ENCODE results near the gene VRK2. TPM values are rescaled to one million over a fixed set of nuclear protein-coding genes. Genes with fewer than 3 reads are reported as not detected.
A peak's percentile ranks its signal among the peaks of the same experiment; 100 is the strongest.

Gene VRK2
- total RNA-seq, 1 experiment from 2014 or later: 20.1 TPM

DNA sequence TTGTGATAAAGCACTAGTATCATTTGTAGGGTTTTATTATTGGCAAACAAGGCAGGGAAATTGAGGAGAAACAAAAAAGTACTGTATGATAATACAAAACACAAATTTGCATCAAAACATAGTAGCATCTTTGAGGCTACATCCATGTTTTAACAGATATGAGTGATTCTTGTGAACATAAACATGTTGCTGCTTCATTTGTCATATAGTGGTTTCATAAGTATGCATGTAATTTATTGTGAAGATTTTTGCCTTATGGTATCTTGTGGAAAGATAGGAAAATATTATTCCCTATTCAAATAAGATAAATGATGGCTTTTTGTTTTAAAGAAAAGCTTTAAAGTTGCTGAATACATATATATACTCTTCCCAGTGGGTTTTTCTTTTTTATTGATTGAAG is 60.3 kb downstream of the VRK2 start (continued):
- TF ChIP-seq IRF1 (CRISPR knock-in tag; IDR thresholded peaks at IDR 0.05) (no peak), ELF4 (CRISPR knock-in tag; IDR thresholded peaks at IDR 0.05; ENCODE audit: low read depth) (no peak), ATF1 (CRISPR knock-in tag; IDR thresholded peaks at IDR 0.05) (no peak)

GRCh38 chr2:58107803-58108710 is 61.5 kb downstream of the VRK2 start:
- ChIA-PET CTCF (no interaction called here), POLR2A (no interaction called here)
- peak overlapping the region; percentile 9 for H3K27ac Mint-ChIP-seq
- no peak for TF ChIP-seq ATF1 (CRISPR knock-in tag; IDR thresholded peaks at IDR 0.05)
- no peak for TF ChIP-seq EMX1 (CRISPR knock-in tag; IDR thresholded peaks at IDR 0.05)
- TF ChIP-seq, protein P1, sequence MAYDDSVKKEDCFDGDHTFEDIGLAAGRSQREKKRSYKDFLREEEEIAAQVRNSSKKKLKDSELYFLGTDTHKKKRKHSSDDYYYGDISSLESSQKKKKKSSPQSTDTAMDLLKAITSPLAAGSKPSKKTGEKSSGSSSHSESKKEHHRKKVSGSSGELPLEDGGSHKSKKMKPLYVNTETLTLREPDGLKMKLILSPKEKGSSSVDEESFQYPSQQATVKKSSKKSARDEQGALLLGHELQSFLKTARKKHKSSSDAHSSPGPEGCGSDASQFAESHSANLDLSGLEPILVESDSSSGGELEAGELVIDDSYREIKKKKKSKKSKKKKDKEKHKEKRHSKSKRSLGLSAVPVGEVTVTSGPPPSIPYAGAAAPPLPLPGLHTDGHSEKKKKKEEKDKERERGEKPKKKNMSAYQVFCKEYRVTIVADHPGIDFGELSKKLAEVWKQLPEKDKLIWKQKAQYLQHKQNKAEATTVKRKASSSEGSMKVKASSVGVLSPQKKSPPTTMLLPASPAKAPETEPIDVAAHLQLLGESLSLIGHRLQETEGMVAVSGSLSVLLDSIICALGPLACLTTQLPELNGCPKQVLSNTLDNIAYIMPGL (CRISPR knock-in tag; IDR thresholded peaks at IDR 0.05): no peak
- TF ChIP-seq TEAD1 (CRISPR knock-in tag; IDR thresholded peaks at IDR 0.05): no peak
- no peak for TF ChIP-seq NR1H2 (CRISPR knock-in tag; IDR thresholded peaks at IDR 0.05)
- peaks cover 5% of the 10 kb centered on the region; the same call in 1 of the 2 replicates for H3K4me1 Mint-ChIP-seq
- DNase-seq (ENCODE audit: low spot score) (no peak), ATAC-seq (no peak)
- no peaks in the 10 kb centered on the region for H3K27me3 Mint-ChIP-seq (ENCODE audit: low read depth)
- no peaks in the 10 kb centered on the region for H3K9me3 Mint-ChIP-seq
- H3K4me3 Mint-ChIP-seq: no peak overlapping the region
- H3K36me3 Mint-ChIP-seq: no peaks in the 10 kb centered on the region

DNA sequence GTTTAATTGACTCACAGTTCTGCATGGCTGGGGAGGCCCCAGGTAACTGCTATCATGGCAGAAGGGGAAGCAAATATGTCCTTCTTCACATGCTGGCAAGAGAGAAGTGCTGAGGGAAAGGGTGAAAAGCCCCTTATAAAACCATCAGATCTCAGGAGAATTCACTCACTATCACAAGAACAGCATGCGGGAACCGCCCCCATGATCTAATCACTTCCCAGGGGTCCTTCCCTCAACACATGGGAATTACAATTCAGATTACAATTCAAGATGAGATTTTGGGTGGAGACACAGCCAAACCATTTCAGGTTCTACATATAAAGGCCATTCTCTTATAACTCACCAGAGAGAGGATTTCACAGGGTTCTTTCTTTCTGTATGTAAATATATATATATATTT is 62.9 kb downstream of the VRK2 start:
- CTCF ChIA-PET: no interaction called here
- Mint-ChIP-seq H3K4me1 (peaks cover 15% of the 10 kb centered on the region), H3K9me3 (no peaks in the 10 kb centered on the region), H3K4me3 (no peak overlapping the region), H3K36me3 (no peaks in the 10 kb centered on the region), H3K27ac (no peak overlapping the region), H3K27me3 (ENCODE audit: low read depth) (no peaks in the 10 kb centered on the region)
- POLR2A ChIA-PET: interaction anchor here (0.7 kb wide), 1 partner anchor 1254 kb away, joined by 3 read pairs; no protein-coding TSS in a partner anchor
- ATAC-seq (no peak), DNase-seq (ENCODE audit: low spot score) (no peak)
- TF ChIP-seq ZNF317 (CRISPR knock-in tag; IDR thresholded peaks at IDR 0.05; ENCODE audit: borderline replicate concordance, low read depth) (no peak), E2F5 (CRISPR knock-in tag; IDR thresholded peaks at IDR 0.05) (no peak), RORB (CRISPR knock-in tag; IDR thresholded peaks at IDR 0.05) (no peak), MLX (CRISPR knock-in tag; IDR thresholded peaks at IDR 0.05) (no peak), SP1 (CRISPR knock-in tag; conservative IDR thresholded peaks at IDR 0.05) (no peak), TP53 (CRISPR knock-in tag; IDR thresholded peaks at IDR 0.05) (no peak), ZBTB21 (CRISPR knock-in tag; IDR thresholded peaks at IDR 0.05; ENCODE audit: borderline replicate concordance) (no peak), ATF1 (CRISPR knock-in tag; IDR thresholded peaks at IDR 0.05) (no peak), ESRRA (CRISPR knock-in tag; IDR thresholded peaks at IDR 0.05; ENCODE audit: borderline replicate concordance) (no peak), GABPB1 (CRISPR knock-in tag; IDR thresholded peaks at IDR 0.05) (no peak), ZNF121 (CRISPR knock-in tag; IDR thresholded peaks at IDR 0.05) (no peak), ZNF671 (CRISPR knock-in tag; IDR thresholded peaks at IDR 0.05) (no peak), OVOL2 (CRISPR knock-in tag; IDR thresholded peaks at IDR 0.05; ENCODE audit: borderline replicate concordance) (no peak), ETV6 (CRISPR knock-in tag; IDR thresholded peaks at IDR 0.05) (no peak)
- TF ChIP-seq, protein P1 (CRISPR knock-in tag; IDR thresholded peaks at IDR 0.05): no peak
- TF ChIP-seq, protein P2, sequence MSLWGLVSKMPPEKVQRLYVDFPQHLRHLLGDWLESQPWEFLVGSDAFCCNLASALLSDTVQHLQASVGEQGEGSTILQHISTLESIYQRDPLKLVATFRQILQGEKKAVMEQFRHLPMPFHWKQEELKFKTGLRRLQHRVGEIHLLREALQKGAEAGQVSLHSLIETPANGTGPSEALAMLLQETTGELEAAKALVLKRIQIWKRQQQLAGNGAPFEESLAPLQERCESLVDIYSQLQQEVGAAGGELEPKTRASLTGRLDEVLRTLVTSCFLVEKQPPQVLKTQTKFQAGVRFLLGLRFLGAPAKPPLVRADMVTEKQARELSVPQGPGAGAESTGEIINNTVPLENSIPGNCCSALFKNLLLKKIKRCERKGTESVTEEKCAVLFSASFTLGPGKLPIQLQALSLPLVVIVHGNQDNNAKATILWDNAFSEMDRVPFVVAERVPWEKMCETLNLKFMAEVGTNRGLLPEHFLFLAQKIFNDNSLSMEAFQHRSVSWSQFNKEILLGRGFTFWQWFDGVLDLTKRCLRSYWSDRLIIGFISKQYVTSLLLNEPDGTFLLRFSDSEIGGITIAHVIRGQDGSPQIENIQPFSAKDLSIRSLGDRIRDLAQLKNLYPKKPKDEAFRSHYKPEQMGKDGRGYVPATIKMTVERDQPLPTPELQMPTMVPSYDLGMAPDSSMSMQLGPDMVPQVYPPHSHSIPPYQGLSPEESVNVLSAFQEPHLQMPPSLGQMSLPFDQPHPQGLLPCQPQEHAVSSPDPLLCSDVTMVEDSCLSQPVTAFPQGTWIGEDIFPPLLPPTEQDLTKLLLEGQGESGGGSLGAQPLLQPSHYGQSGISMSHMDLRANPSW (CRISPR knock-in tag; conservative IDR thresholded peaks at IDR 0.05; ENCODE audit: low read depth): no peak
